ENCODE results near the gene ZFYVE9. TPM values are rescaled to one million over a fixed set of nuclear protein-coding genes. Genes with fewer than 3 reads are reported as not detected.

The ZFYVE9 gene
- polyA plus RNA-seq, 3 donors: 0.09 TPM; not detected in 2

- H3K9ac ChIP-seq (ENCODE audit: insufficient read depth, low read length, poor library complexity, severe bottlenecking): no peak overlapping the region
- H3K9me3 ChIP-seq (replicated peaks in 1 of 2; ENCODE audit: control insufficient read depth in 1 of 2, insufficient read depth in 1 of 2, low read length in 2 of 2): no peaks in the 10 kb centered on the region
- no peak overlapping the region for H3K27ac ChIP-seq (ENCODE audit: low read depth in 1 of 2, low read length in 2 of 2)
- no peaks in the 10 kb centered on the region for H3K4me1 ChIP-seq (ENCODE audit: control insufficient read depth in 1 of 2, insufficient read depth in 2 of 2, low read length in 2 of 2)
- Mint-ChIP-seq H3K36me3 (no peaks in the 10 kb centered on the region), H3K27ac (peak overlapping the region in 1 of 7 donors; percentile 30), H3K4me1 (no peaks in the 10 kb centered on the region), H3K9me3 (peaks cover 1 to 4% (median 2%) of the 10 kb centered on the region in 7 donors), H3K27me3 (ENCODE audit: low read depth in 3 of 3) (peaks cover 3 to 13% (median 6%) of the 10 kb centered on the region in 3 donors), H3K4me3 (no peak overlapping the region)
- no peak for TF ChIP-seq CTCF (IDR thresholded peaks at IDR 0.05)
- intact Hi-C loops (cut with micrococcal nuclease): no loop called here
- peaks cover 0 to 2% of the 10 kb centered on the region in 2 donors for H3K27me3 ChIP-seq (ENCODE audit: control insufficient read depth in 2 of 2, insufficient read depth in 2 of 2, low read length in 2 of 2)
- no peak overlapping the region for H2AFZ ChIP-seq (ENCODE audit: insufficient read depth, low read depth, low read length, poor library complexity, severe bottlenecking)
- no CpG with 5 or more reads among the region's 7 CpGs for WGBS (ENCODE audit: insufficient coverage)
- H3K4me3 ChIP-seq (replicated peaks in 1 of 3; ENCODE audit: low read depth in 2 of 3, low read length in 3 of 3): no peak overlapping the region
- DNase-seq: no peak
- no peaks in the 10 kb centered on the region for H4K20me1 ChIP-seq (ENCODE audit: insufficient read depth, low read length)
- H3K4me2 ChIP-seq (replicated peaks; ENCODE audit: extremely low read depth, low read length, poor library complexity, severe bottlenecking): no peak overlapping the region
- no peaks in the 10 kb centered on the region for H3K79me2 ChIP-seq (ENCODE audit: insufficient read depth, low read length)
- no peaks in the 10 kb centered on the region for H3K36me3 ChIP-seq (replicated peaks in 1 of 2; ENCODE audit: control insufficient read depth in 1 of 2, insufficient read depth in 2 of 2, low read length in 2 of 2)
Measured at GRCh38 chr1:52193985-52194384, 52.1 kb downstream of the ZFYVE9 start.

- H3K9me3 Mint-ChIP-seq: peaks cover 2 to 10% (median 8%) of the 10 kb centered on the region in 7 donors
- H3K9me3 ChIP-seq (replicated peaks in 1 of 2; ENCODE audit: control insufficient read depth in 1 of 2, insufficient read depth in 1 of 2, low read length in 2 of 2): peaks cover 0 to 1% of the 10 kb centered on the region in 2 donors
- H3K4me1 ChIP-seq (ENCODE audit: control insufficient read depth in 1 of 2, insufficient read depth in 2 of 2, low read length in 2 of 2): no peaks in the 10 kb centered on the region
- no peak overlapping the region for H3K9ac ChIP-seq (ENCODE audit: insufficient read depth, low read length, poor library complexity, severe bottlenecking)
- no peaks in the 10 kb centered on the region for H3K36me3 ChIP-seq (replicated peaks in 1 of 2; ENCODE audit: control insufficient read depth in 1 of 2, insufficient read depth in 2 of 2, low read length in 2 of 2)
- DNase-seq: no peak
- no peaks in the 10 kb centered on the region for H3K36me3 Mint-ChIP-seq
- H3K79me2 ChIP-seq (ENCODE audit: insufficient read depth, low read length): no peaks in the 10 kb centered on the region
- H2AFZ ChIP-seq (ENCODE audit: insufficient read depth, low read depth, low read length, poor library complexity, severe bottlenecking): no peak overlapping the region
- intact Hi-C loops (cut with micrococcal nuclease): no loop called here
- H3K27me3 ChIP-seq (ENCODE audit: control insufficient read depth in 2 of 2, insufficient read depth in 2 of 2, low read length in 2 of 2): peaks cover 0 to 2% of the 10 kb centered on the region in 2 donors
- H3K27ac ChIP-seq (ENCODE audit: low read depth in 1 of 2, low read length in 2 of 2): no peak overlapping the region
- no peak overlapping the region for H3K4me3 Mint-ChIP-seq
- H4K20me1 ChIP-seq (ENCODE audit: insufficient read depth, low read length): no peaks in the 10 kb centered on the region
- no peak overlapping the region for H3K4me3 ChIP-seq (replicated peaks in 1 of 3; ENCODE audit: low read depth in 2 of 3, low read length in 3 of 3)
- H3K27ac Mint-ChIP-seq: no peak overlapping the region
- no peak overlapping the region for H3K4me2 ChIP-seq (replicated peaks; ENCODE audit: extremely low read depth, low read length, poor library complexity, severe bottlenecking)
- no CpG with 5 or more reads among the region's 1 CpG for WGBS (ENCODE audit: insufficient coverage)
- H3K27me3 Mint-ChIP-seq (ENCODE audit: low read depth in 3 of 3): peaks cover 3 to 13% (median 5%) of the 10 kb centered on the region in 3 donors
- no peak for TF ChIP-seq CTCF (IDR thresholded peaks at IDR 0.05)
- no peaks in the 10 kb centered on the region for H3K4me1 Mint-ChIP-seq
Measured at GRCh38 chr1:52195161-52195560, 53.3 kb downstream of the ZFYVE9 start.
